ENCODE measurements around the gene ZSWIM5. TPM values are rescaled to one million over a fixed set of nuclear protein-coding genes. Genes with fewer than 3 reads are reported as not detected.

The ZSWIM5 gene
- total and polyA plus RNA-seq, 2 donors (not counting 1 experiment from before 2014, with no cell fraction given) = 0.36 to 1.7 TPM

DNA sequence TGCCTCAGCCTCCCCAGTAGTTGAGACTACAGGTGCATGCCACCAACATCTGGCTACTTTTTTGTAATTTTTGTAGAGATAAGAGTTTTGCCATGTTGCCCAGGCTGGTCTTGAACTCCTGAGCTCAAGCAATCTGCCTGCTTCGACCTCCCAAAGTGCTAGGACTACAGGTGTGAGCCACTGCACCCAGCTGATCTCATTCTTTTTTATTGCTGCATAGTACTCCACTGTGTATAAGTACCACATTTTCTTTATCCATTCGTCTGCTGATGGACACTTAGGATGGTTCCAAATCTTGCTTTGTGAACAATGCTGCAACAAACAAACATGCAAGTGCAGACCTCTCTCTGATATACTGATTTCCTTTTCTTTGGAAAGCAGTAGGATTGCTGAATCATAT lies 134.8 kb downstream of the ZSWIM5 start:
- TF ChIP-seq CTCF (IDR thresholded peaks at IDR 0.05) = no peak
- TF ChIP-seq EZH2 (IDR thresholded peaks at IDR 0.05; ENCODE audit: borderline replicate concordance, insufficient read depth, low read depth, low read length, poor library complexity, severe bottlenecking) = no peak
- ATAC-seq (ENCODE audit: low read depth) (no peak), DNase-seq (no peak)
- no peak overlapping the region for H2AFZ ChIP-seq (ENCODE audit: insufficient read depth, low read depth, low read length, poor library complexity, severe bottlenecking)
- H3K4me1 ChIP-seq (ENCODE audit: control insufficient read depth in 2 of 2, insufficient read depth in 2 of 2, low read length in 2 of 2) = no peaks in the 10 kb centered on the region
- intact Hi-C loops (cut with micrococcal nuclease) = no loop called here
- no peak overlapping the region for H3K4me2 ChIP-seq (replicated peaks; ENCODE audit: low read depth, low read length, poor library complexity, severe bottlenecking)
- peaks cover 0 to 3% (median 3%) of the 10 kb centered on the region in 3 donors for H3K9me3 ChIP-seq (ENCODE audit: control extremely low read depth in 1 of 3, control insufficient read depth in 2 of 3, insufficient read depth in 1 of 3, low read length in 2 of 3)
- H3K79me2 ChIP-seq (ENCODE audit: control insufficient read depth, insufficient read depth, low read length) = no peaks in the 10 kb centered on the region
- no peak overlapping the region for H3K27ac ChIP-seq (ENCODE audit: low read length in 2 of 2)
- H3K36me3 ChIP-seq (replicated peaks in 1 of 2; ENCODE audit: control extremely low read depth in 1 of 2, control insufficient read depth in 1 of 2, extremely low read depth in 1 of 2, insufficient read depth in 2 of 2, low read length in 1 of 2) = no peaks in the 10 kb centered on the region
- Mint-ChIP-seq H3K4me1 (no peaks in the 10 kb centered on the region), H3K27ac (no peak overlapping the region), H3K9me3 (ENCODE audit: insufficient read depth) (no peaks in the 10 kb centered on the region), H3K4me3 (no peak overlapping the region), H3K27me3 (peaks cover 27% of the 10 kb centered on the region)
- CTCF ChIA-PET = no interaction called here
- H3K9ac ChIP-seq (ENCODE audit: low read length) = no peak overlapping the region
- WGBS (ENCODE audit: insufficient coverage) = no CpG with 5 or more reads among the region's 2 CpGs
- no peaks in the 10 kb centered on the region for H4K20me1 ChIP-seq (ENCODE audit: control insufficient read depth, insufficient read depth, low read length, poor library complexity, severe bottlenecking)
- no peak overlapping the region for H3K4me3 ChIP-seq (ENCODE audit: control extremely low read depth in 1 of 5, extremely low read depth in 1 of 5, insufficient read depth in 1 of 5, low read depth in 2 of 5, low read length in 4 of 5)
- POLR2A ChIA-PET = no interaction called here
- H3K27me3 ChIP-seq (replicated peaks in 1 of 4; ENCODE audit: control extremely low read depth in 1 of 4, control insufficient read depth in 3 of 4, insufficient read depth in 4 of 4, low read length in 3 of 4) = no peaks in the 10 kb centered on the region

GRCh38 chr1:45067806-45068205 lies 138.6 kb downstream of the ZSWIM5 start:
- H3K36me3 ChIP-seq (replicated peaks in 1 of 2; ENCODE audit: control extremely low read depth in 1 of 2, control insufficient read depth in 1 of 2, extremely low read depth in 1 of 2, insufficient read depth in 2 of 2, low read length in 1 of 2) = no peaks in the 10 kb centered on the region
- ATAC-seq (ENCODE audit: low read depth) (no peak), DNase-seq (no peak)
- H3K27ac Mint-ChIP-seq = no peak overlapping the region
- WGBS (ENCODE audit: insufficient coverage) = 100% methylated on average over 1 of the region's 2 CpGs
- no peak overlapping the region for H3K4me2 ChIP-seq (replicated peaks; ENCODE audit: low read depth, low read length, poor library complexity, severe bottlenecking)
- H3K4me1 Mint-ChIP-seq = no peaks in the 10 kb centered on the region
- no peak overlapping the region for H3K4me3 ChIP-seq (ENCODE audit: control extremely low read depth in 1 of 5, extremely low read depth in 1 of 5, insufficient read depth in 1 of 5, low read depth in 2 of 5, low read length in 4 of 5)
- no peak overlapping the region for H2AFZ ChIP-seq (ENCODE audit: insufficient read depth, low read depth, low read length, poor library complexity, severe bottlenecking)
- CTCF ChIA-PET = no interaction called here
- H3K79me2 ChIP-seq (ENCODE audit: control insufficient read depth, insufficient read depth, low read length) = no peaks in the 10 kb centered on the region
- no peak overlapping the region for H3K9ac ChIP-seq (ENCODE audit: low read length)
- H3K4me3 Mint-ChIP-seq = no peak overlapping the region
- H3K4me1 ChIP-seq (ENCODE audit: control insufficient read depth in 2 of 2, insufficient read depth in 2 of 2, low read length in 2 of 2) = no peaks in the 10 kb centered on the region
- TF ChIP-seq EZH2 (IDR thresholded peaks at IDR 0.05; ENCODE audit: borderline replicate concordance, insufficient read depth, low read depth, low read length, poor library complexity, severe bottlenecking) (no peak), CTCF (IDR thresholded peaks at IDR 0.05) (no peak)
- H3K27me3 Mint-ChIP-seq = peaks cover 4% of the 10 kb centered on the region
- H3K9me3 Mint-ChIP-seq (ENCODE audit: insufficient read depth) = peaks cover 3% of the 10 kb centered on the region
- H3K27ac ChIP-seq (ENCODE audit: low read length in 2 of 2) = no peak overlapping the region
- intact Hi-C loops (cut with micrococcal nuclease) = no loop called here
- H4K20me1 ChIP-seq (ENCODE audit: control insufficient read depth, insufficient read depth, low read length, poor library complexity, severe bottlenecking) = no peaks in the 10 kb centered on the region
- peaks cover 0 to 3% (median 0%) of the 10 kb centered on the region in 3 donors for H3K9me3 ChIP-seq (ENCODE audit: control extremely low read depth in 1 of 3, control insufficient read depth in 2 of 3, insufficient read depth in 1 of 3, low read length in 2 of 3)
- H3K27me3 ChIP-seq (replicated peaks in 1 of 4; ENCODE audit: control extremely low read depth in 1 of 4, control insufficient read depth in 3 of 4, insufficient read depth in 4 of 4, low read length in 3 of 4) = no peaks in the 10 kb centered on the region
- POLR2A ChIA-PET = no interaction called here
